Right lobe of liver (tissue), 4 donors: ENCODE data around the gene ZSCAN1.

Source experiments
- POLR2A ChIP-seq: fragments of 450-650 bp; IDR thresholded peaks from one replicate; pipeline ENCODE4 v1.6.1; 2017; ENCODE audit warnings: antibody characterized with exemption, mild to moderate bottlenecking
- TF ChIP-seq, protein P1 (sequence below), 4 donors: fragments of 200-600 bp in 3 of 4; fragments of 450-650 bp in 1 of 4; IDR thresholded peaks; one replicate each; pipeline versions ENCODE4 v1.5.1 to v1.8.0; 2016 to 2022; ENCODE audit warnings: antibody characterized with exemption in 4 of 4, mild to moderate bottlenecking in 2 of 4
- donor health status: DM: no; HTN: no; CAD: no.
- donor health status: DM: no; HTN: no; CAD: no.
- donor health status: DM: no; HTN: yes; CAD: no.

DNA sequence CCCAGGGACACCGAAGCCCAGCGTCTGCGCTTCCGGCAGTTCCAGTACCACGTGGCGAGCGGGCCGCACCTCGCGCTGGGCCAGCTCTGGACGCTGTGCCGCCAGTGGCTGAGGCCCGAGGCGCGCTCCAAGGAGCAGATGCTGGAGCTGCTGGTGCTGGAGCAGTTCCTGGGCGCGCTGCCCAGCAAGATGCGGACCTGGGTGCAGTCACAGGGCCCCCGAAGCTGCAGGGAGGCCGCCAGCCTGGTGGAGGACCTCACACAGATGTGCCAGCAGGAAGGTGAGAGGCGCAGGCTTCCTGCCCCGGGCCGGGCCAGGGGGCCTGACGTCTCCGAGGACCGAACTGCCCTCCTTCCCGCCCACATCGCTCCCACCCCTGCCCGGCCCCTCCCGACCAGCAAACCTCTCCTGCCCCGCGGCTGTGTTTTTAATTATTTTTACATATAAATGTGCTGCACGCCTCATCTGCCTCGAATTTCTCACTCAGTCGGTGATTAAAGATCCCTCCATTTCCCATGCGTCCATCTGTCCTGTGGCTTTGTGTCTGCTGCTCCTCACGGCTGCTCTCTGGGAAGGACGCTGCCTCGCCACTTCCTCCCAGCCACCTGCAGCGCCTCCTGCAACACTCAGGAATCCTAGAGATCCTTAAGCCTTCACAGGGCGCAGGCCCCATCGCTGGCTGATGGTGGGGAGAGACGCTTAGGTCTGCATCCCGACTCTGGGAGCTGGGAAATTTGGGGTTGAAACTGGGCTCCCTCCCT is 4.3 kb downstream of the ZSCAN1 start:
- no peak for TF ChIP-seq POLR2A
- TF ChIP-seq, protein P1, sequence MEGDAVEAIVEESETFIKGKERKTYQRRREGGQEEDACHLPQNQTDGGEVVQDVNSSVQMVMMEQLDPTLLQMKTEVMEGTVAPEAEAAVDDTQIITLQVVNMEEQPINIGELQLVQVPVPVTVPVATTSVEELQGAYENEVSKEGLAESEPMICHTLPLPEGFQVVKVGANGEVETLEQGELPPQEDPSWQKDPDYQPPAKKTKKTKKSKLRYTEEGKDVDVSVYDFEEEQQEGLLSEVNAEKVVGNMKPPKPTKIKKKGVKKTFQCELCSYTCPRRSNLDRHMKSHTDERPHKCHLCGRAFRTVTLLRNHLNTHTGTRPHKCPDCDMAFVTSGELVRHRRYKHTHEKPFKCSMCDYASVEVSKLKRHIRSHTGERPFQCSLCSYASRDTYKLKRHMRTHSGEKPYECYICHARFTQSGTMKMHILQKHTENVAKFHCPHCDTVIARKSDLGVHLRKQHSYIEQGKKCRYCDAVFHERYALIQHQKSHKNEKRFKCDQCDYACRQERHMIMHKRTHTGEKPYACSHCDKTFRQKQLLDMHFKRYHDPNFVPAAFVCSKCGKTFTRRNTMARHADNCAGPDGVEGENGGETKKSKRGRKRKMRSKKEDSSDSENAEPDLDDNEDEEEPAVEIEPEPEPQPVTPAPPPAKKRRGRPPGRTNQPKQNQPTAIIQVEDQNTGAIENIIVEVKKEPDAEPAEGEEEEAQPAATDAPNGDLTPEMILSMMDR (IDR thresholded peaks at IDR 0.05), result no peak
